DOHH2 (cell line): ENCODE measurements around the gene ZNF385B.

ENCODE experiments used
- EZH2phosphoT487 ChIP-seq: fragments of 200-600 bp; sonication (generic); IDR thresholded peaks from 2 replicates; pipeline ENCODE4 v1.6.1; 2017; ENCODE audit warnings: borderline replicate concordance, mild to moderate bottlenecking, antibody characterized with exemption, low read length, moderate library complexity, mixed read lengths
- TF ChIP-seq, protein P1 (sequence below): fragments of 200-600 bp; sonication (generic); IDR thresholded peaks from one replicate; pipeline ENCODE4 v1.5.1; 2014; ENCODE audit warnings: antibody characterized with exemption, mild to moderate bottlenecking, low read depth, low read length; ENCODE audit not compliant: poor library complexity, severe bottlenecking

DNA sequence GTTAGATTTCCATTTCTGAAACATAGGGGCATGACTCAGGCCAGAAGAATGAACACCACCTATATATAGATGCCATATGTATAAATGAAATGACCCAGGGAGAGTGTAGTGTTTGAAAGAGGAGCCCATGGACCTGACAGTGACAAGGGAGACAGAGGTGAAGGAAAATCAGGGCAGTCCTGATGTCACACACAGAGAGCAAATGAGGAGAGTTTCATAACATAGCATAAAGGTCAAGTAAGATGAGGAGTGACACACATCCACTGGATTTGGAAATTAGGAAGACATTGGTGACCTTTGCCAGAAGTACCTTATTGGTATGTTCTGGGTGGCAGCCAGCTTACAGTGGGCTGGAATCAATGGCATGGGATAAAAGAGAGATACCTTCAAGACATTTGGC lies 276.7 kb downstream of the ZNF385B start:
- TF ChIP-seq, protein P1, sequence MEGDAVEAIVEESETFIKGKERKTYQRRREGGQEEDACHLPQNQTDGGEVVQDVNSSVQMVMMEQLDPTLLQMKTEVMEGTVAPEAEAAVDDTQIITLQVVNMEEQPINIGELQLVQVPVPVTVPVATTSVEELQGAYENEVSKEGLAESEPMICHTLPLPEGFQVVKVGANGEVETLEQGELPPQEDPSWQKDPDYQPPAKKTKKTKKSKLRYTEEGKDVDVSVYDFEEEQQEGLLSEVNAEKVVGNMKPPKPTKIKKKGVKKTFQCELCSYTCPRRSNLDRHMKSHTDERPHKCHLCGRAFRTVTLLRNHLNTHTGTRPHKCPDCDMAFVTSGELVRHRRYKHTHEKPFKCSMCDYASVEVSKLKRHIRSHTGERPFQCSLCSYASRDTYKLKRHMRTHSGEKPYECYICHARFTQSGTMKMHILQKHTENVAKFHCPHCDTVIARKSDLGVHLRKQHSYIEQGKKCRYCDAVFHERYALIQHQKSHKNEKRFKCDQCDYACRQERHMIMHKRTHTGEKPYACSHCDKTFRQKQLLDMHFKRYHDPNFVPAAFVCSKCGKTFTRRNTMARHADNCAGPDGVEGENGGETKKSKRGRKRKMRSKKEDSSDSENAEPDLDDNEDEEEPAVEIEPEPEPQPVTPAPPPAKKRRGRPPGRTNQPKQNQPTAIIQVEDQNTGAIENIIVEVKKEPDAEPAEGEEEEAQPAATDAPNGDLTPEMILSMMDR: no peak
- TF ChIP-seq EZH2phosphoT487: no peak
